ENCODE results near the gene CLCNKA. TPM values are rescaled to one million over a fixed set of nuclear protein-coding genes. Genes with fewer than 3 reads are reported as not detected.

CLCNKA gene
- total RNA-seq, 2 experiments from 2014 or later = not detected

GRCh38 chr1:16068356-16069270 is 46.8 kb downstream of the CLCNKA start:
- Mint-ChIP-seq H3K36me3 (no peaks in the 10 kb centered on the region), H3K4me1 (peaks cover 7% of the 10 kb centered on the region), H3K27me3 (peaks cover 32% of the 10 kb centered on the region), H3K27ac (no peak overlapping the region), H3K9me3 (no peaks in the 10 kb centered on the region), H3K4me3 (no peak overlapping the region)
- no peak for DNase-seq

- no peak for DNase-seq
- Mint-ChIP-seq H3K36me3 (no peaks in the 10 kb centered on the region), H3K27me3 (peaks cover 24% of the 10 kb centered on the region), H3K27ac (no peak overlapping the region), H3K9me3 (no peaks in the 10 kb centered on the region), H3K4me3 (no peak overlapping the region), H3K4me1 (peaks cover 13% of the 10 kb centered on the region)
Observed at GRCh38 chr1:16070640-16071355, 49.0 kb downstream of the CLCNKA start.

DNA sequence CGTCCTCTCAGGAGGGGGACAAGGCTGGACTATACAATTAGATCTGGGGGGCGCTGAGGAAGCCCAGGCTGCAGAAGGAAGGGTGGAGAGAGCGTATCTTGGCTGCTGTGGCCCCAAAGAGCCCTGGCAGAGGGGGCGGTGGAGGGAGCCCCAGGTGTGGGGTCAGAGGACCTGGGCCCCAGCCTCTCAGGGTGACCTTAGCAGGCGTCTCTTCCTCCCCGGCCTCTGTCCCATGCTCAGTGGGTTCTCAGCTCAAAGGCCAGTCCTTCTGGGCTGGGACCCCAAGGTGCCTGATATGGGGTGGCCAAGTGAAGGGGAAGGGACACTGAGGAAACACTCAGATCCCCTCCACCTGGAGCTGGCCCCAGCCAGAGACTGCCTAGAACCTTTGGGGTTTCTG is 49.8 kb downstream of the CLCNKA start:
- H3K27ac Mint-ChIP-seq = no peak overlapping the region
- H3K4me3 Mint-ChIP-seq = no peak overlapping the region
- H3K36me3 Mint-ChIP-seq = no peaks in the 10 kb centered on the region
- peaks cover 24% of the 10 kb centered on the region for H3K27me3 Mint-ChIP-seq
- no peak for DNase-seq
- peaks cover 13% of the 10 kb centered on the region for H3K4me1 Mint-ChIP-seq
- H3K9me3 Mint-ChIP-seq = no peaks in the 10 kb centered on the region

DNA sequence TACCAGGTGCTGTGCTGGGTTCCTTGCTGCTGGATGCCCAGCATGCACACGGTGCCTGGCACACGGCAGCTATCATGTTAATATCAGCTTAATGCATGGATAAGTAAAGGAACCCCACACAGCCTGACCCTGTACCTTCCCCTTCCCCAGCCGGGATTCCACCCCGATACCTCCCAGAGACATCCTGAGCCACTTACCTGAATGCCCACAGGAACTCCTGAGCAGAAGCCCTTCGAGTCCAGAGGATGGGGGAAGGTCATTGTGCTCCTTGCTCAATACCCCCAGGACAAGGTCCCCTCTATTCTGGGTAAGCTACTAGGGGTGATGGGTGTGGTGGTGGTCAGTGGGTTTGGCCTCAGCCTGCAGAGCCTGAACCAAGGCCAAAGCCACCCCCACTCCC is 50.3 kb downstream of the CLCNKA start:
- H3K4me3 Mint-ChIP-seq = no peak overlapping the region

DNA sequence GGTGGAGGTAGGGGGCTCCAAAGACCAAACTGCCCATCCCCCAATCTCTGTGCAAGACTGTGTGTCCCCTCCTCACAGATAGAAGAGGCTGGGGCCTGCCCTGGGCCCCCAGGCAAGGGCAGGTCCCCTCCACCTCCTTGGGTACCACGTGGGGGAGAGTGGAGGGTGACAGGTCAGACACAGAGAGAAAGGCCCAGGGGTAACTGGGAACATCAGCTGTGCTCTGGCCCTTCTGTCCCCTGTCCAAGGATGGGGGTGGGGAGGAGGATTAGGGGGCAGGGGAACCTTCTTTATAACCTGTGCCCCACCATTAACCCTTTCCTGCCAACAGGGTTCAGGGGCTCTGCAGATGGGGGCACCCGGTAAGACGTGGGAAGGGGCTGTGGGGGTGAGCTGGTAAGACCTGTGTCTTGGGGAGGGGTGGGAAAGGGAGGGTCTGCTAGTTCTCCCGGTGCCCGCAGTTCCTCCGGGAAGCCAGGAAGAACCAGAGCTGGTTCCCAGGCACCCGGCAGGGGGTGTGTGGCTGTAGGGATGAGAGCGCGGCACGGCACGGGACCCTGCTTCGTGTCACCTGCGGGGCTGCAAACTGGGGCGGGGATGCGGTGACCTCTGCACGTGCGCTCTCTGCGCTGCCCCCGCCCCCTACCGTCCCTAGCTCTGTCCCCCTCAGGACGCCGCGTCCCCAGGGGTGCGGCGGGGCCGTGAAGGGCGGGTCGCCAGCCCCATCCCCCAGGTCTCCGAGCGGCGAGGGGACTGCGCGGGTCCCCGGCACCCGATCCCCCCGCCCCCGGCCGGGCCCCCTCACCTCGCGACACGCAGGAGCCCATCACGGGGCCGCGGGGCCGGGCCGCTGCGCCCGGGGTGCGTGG is 51.0 kb downstream of the CLCNKA start:
- DNase-seq = peak; percentile 14
- peaks cover 24% of the 10 kb centered on the region for H3K27me3 Mint-ChIP-seq
- peak overlapping the region; percentile 14 for H3K4me3 Mint-ChIP-seq
- no peaks in the 10 kb centered on the region for H3K36me3 Mint-ChIP-seq
- H3K9me3 Mint-ChIP-seq = no peaks in the 10 kb centered on the region
- H3K4me1 Mint-ChIP-seq = peaks cover 13% of the 10 kb centered on the region
- no peak overlapping the region for H3K27ac Mint-ChIP-seq

More for the DNA sequence above, 50.3 kb downstream of the CLCNKA start:
- H3K36me3 Mint-ChIP-seq = no peaks in the 10 kb centered on the region
- no peaks in the 10 kb centered on the region for H3K9me3 Mint-ChIP-seq
- DNase-seq = no peak
- H3K4me1 Mint-ChIP-seq = peaks cover 13% of the 10 kb centered on the region
- no peak overlapping the region for H3K27ac Mint-ChIP-seq
- H3K27me3 Mint-ChIP-seq = peaks cover 24% of the 10 kb centered on the region

GRCh38 chr1:16073490-16074119 is 51.8 kb downstream of the CLCNKA start, which contains the start of gene FAM131C:
TSS of gene FAM131C (minus strand) at chr1:16073651. CDS start at chr1:16073442, 209 bp downstream.
- peak; percentile 65 for DNase-seq
- H3K4me1 Mint-ChIP-seq = peaks cover 13% of the 10 kb centered on the region
- H3K27ac Mint-ChIP-seq = no peak within 1 kb of the TSS
- H3K27me3 Mint-ChIP-seq = peaks cover 24% of the 10 kb centered on the region
- H3K9me3 Mint-ChIP-seq = no peaks in the 10 kb centered on the region
- H3K4me3 Mint-ChIP-seq = peak within 1 kb of the TSS; percentile 42
- H3K36me3 Mint-ChIP-seq = no peaks in the 10 kb centered on the region

DNA sequence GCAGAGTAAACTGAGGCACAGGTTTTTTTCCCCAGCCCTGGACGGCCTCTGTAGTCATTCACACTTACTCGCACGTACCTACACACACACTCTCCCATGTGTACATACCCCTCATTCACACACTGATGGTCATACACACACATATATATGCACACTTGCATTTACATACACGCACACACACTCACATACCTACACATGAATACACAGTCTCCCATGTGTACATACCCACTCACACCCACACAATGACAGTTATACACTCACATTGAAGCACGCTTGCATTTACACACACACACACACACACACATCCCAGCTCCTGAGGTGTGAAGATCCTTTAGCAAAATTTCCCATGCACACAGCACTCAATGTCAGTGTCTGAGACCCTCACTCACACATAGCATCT is 52.4 kb downstream of the CLCNKA start:
- Mint-ChIP-seq H3K4me3 (no peak overlapping the region), H3K4me1 (peaks cover 18% of the 10 kb centered on the region), H3K27ac (no peak overlapping the region), H3K36me3 (no peaks in the 10 kb centered on the region), H3K27me3 (peaks cover 24% of the 10 kb centered on the region), H3K9me3 (no peaks in the 10 kb centered on the region)
- no peak for DNase-seq

DNA sequence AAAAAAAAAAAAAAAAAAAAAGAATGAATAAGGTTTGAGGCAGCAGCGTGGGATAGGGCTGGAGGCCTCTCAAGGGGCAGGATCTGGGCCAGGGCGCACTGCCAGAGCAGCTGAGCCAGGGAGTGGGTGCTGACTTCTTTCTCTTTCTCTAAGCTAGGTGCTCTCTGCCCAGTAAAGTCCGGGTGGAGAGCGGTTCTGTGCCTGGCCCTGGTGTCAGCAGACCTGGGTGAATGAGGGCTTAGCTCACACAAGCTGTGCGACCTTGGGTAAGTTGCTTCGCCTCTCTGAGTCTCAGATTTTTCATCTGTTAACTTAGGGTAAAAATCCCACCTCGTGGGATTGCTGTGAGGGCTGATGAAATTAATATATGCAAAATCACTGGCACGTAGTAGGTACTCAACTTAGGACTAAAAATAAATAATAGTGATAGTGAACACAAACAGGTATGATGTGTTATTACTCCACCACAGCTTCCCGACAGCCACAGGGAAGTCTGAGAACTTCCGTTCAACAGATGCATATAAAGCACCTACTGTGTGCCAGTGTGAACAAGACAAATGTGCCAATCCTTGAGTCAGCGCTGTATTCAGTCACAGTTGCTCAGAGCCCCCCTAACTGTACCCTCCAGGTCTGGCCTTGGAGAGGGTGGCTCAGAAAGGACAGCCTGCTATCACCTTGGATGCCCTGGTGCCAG is 53.6 kb downstream of the CLCNKA start:
- Mint-ChIP-seq H3K27me3 (peaks cover 24% of the 10 kb centered on the region), H3K27ac (no peak overlapping the region), H3K36me3 (no peaks in the 10 kb centered on the region), H3K4me3 (no peak overlapping the region), H3K9me3 (no peaks in the 10 kb centered on the region), H3K4me1 (peaks cover 15% of the 10 kb centered on the region)
- no peak for DNase-seq

DNA sequence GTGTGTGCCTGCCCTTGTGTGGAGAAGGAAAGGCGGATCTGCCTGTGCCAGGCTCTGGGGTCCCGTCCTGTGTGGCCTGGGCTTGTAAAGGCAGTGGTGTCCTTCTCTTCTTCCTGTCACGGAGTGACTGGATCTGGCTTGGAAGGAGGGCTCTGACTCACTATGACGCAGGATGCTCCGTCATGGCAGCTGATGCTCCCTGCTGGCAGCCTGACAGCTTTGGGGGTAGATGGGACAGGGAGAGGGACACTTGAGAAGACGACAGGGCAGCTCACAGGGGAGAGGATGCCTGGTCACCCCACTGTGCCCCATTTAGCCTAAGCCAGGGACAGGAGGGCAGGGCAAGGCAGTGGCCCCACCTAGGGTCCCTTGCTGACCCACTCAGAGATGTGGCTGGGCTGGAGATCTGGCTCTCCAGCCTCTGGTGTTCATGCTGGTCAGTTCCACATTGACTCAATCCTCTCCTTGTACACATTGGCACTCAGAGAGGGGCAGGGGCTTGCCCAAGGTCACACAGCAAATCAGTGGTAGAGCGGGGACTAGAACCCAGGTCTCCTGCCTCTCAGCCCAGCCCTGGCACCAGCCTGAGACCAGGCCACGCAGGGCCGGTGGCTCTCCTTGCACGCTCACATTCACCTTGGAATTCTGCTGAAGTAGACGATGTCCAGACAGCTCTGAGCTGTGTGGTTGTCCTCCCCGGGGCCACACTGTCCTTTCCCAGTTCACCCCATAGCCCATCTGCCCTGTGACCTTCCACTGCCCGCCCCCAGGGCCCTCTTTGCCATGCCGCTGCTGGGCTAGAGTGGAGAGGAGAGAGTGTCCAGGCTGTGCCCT is 54.4 kb downstream of the CLCNKA start:
- H3K27ac Mint-ChIP-seq = no peak overlapping the region
- no peaks in the 10 kb centered on the region for H3K36me3 Mint-ChIP-seq
- H3K27me3 Mint-ChIP-seq = peaks cover 23% of the 10 kb centered on the region
- H3K4me3 Mint-ChIP-seq = no peak overlapping the region
- H3K4me1 Mint-ChIP-seq = peaks cover 15% of the 10 kb centered on the region
- no peak for DNase-seq
- H3K9me3 Mint-ChIP-seq = no peaks in the 10 kb centered on the region

GRCh38 chr1:16076865-16077238 is 55.0 kb downstream of the CLCNKA start:
- DNase-seq = no peak
- Mint-ChIP-seq H3K9me3 (no peaks in the 10 kb centered on the region), H3K27me3 (peaks cover 19% of the 10 kb centered on the region), H3K4me3 (no peak overlapping the region), H3K4me1 (peaks cover 15% of the 10 kb centered on the region), H3K36me3 (no peaks in the 10 kb centered on the region), H3K27ac (no peak overlapping the region)

GRCh38 chr1:16077406-16078245 is 55.8 kb downstream of the CLCNKA start:
- Mint-ChIP-seq H3K27ac (no peak overlapping the region), H3K36me3 (no peaks in the 10 kb centered on the region), H3K27me3 (peaks cover 14% of the 10 kb centered on the region), H3K9me3 (no peaks in the 10 kb centered on the region), H3K4me3 (no peak overlapping the region), H3K4me1 (peaks cover 12% of the 10 kb centered on the region)
- DNase-seq = no peak

GRCh38 chr1:16078925-16079656 is 57.3 kb downstream of the CLCNKA start:
- no peaks in the 10 kb centered on the region for H3K36me3 Mint-ChIP-seq
- H3K4me3 Mint-ChIP-seq = peak overlapping the region; percentile 55
- peaks cover 8% of the 10 kb centered on the region for H3K4me1 Mint-ChIP-seq
- H3K27ac Mint-ChIP-seq = peak overlapping the region; percentile 63
- peak; percentile 70 for DNase-seq
- H3K27me3 Mint-ChIP-seq = peaks cover 5% of the 10 kb centered on the region
- H3K9me3 Mint-ChIP-seq = no peaks in the 10 kb centered on the region

Data from activated naive CD8-positive, alpha-beta T cell treated with anti-CD3 and anti-CD28 coated beads for 36 hours (primary cell).